GM20431 (cell line): Measurements from ENCODE around the gene PNMT.
"Not testable (repeated sequence)": the region's sequence is repeated elsewhere in the genome, so short reads cannot be mapped to it uniquely, and the experiment has no call there.

Experiments used
- in situ Hi-C: fragments of 300-500 bp; cut with MseI, MboI; formaldehyde crosslinking; loops from one replicate; pipeline ENCODE4 v1.15.0; 2020; ENCODE audit warnings: low sequenced_read_pairs; ENCODE audit not compliant: unreplicated experiment

The PNMT gene

DNA sequence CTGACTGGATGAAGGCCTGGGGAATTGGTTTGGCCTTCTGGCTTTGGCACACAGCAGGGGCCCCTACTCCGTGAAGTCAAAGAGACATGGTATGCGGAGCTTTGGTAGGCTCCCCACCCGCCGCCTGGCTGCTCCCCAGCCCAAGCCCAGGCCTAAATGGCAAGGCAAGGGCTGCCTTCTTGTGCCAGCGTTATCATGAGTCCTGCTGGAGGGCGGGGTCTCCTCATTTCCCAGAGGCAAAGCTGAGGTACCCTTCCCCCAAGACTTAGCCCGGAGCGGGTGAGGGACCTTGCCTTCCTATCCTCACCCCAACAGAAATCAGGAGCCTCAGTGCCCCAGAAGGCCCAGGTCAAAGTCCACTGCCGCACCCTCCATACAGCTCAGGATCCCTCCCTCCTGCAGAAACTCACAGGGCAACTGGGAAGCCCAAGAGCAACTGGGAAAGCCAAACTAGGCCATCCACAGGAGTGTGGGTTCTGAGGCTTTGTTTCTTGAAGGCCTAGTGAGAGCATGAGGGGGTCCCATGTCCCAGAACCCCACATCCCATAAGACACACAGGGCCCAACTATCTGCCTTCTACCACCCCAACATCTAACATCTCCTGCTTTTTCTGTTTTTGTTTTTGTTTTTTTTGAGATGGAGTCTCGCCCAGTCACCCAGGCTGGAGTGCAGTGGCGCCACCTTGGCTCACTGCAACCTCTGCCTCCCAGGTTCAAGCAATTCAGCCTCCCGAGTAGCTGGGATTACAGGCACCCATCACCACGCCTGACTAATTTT is 10.3 kb downstream of the PNMT start:
- in situ Hi-C loops, result no loop called here

GRCh38 chr17:39679521-39680192 is 11.4 kb downstream of the PNMT start:
- in situ Hi-C loops, result no loop called here

- in situ Hi-C loops, result no loop called here
These were observed 15.2 kb downstream of the PNMT start for GRCh38 chr17:39683295-39683939.

DNA sequence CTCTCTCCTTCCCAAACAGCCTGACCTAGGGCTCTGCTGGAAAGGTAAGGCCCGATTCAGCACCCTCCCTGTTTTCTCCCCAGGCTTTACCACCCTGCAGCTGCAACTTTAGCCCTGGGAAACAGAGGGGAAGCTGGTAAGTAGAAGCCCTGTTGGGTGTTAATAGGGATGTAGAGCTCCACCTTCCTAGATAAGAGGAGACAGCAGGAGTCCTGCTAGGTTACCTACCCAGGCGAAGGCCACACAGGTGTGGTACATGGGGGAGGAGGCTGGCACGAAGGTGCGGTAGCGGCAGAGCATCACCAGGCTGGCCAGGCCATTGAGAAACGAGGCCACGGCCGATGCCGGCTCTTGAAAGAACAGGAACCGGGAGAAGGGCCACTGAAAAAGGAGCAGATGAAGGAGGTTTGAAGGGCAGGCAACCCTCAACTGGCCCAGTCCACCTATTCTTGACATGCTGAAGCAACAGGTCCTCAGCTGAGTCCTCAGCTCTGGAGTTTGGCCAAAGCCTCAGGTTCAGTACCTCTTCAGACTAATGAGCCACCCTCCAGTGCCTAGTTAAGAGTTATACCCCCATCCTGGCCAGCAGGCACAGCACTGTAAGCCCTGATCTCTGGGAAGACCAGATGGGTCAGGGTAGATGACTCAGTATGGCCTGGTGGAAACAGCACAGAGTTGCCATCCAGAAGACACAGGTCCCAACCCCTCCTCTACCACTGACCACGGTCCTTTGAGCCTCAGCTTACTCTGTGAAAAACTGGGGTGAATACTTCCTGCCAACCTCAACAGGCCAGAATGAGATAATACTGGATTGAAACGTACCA is 16.3 kb downstream of the PNMT start:
- in situ Hi-C loops, result no loop called here

DNA sequence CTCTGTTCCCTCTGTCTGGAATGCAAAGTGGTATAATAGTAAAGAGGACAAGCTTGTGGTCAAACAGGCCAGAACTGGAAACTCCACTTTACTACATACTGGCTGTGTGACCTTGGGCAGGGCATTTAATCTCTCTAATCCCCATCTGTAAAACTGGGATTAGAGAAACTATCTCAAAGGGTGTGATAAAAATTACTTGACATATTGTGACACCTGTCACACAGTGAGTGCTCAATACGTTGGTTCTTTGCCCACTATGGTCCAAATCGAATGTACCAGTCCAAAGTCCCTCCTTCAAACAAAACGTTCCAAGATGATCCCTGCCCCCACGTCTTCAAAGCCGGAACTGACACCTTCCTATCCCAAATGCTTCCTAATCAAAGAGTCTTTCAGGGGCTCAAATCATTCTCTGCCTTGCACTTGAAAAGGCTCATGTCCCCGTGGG is 18.9 kb downstream of the PNMT start:
- in situ Hi-C loops, result no loop called here

GRCh38 chr17:39687546-39688474 is 19.6 kb downstream of the PNMT start, which contains the start of gene PGAP3:
Gene PGAP3 (minus strand): TSS chr17:39688057. CDS start chr17:39688014, 43 bp downstream.
- in situ Hi-C loops, result no loop called here

- in situ Hi-C loops, result no loop called here
These were observed 20.2 kb downstream of the PNMT start for GRCh38 chr17:39688475-39688835.

DNA sequence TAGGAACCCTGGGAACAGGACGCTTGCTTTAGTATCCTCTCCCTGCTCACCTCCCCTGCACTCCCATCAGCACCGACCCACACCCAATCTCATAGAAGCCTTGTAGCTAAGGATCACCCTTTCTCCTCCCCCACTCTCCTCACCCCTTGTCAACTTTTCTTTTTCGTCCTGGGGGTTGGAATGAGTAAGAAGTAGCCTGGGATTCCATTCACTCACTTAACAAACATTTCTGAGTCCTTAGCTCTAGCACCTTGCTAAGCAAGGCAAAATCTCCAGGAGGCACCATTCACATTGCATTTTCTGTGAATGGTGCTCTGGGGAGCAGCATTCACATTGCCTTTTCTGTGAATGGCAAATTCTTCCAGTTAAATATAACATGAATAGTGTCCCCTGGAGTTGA is 20.7 kb downstream of the PNMT start:
- in situ Hi-C loops, result no loop called here

- in situ Hi-C loops, result no loop called here
These were observed 26.3 kb downstream of the PNMT start for GRCh38 chr17:39694593-39694992.

GRCh38 chr17:39695089-39695474 is 26.8 kb downstream of the PNMT start:
- in situ Hi-C loops, result no loop called here

- in situ Hi-C loops, result no loop called here
These were observed 28.5 kb downstream of the PNMT start for GRCh38 chr17:39696731-39697130.

DNA sequence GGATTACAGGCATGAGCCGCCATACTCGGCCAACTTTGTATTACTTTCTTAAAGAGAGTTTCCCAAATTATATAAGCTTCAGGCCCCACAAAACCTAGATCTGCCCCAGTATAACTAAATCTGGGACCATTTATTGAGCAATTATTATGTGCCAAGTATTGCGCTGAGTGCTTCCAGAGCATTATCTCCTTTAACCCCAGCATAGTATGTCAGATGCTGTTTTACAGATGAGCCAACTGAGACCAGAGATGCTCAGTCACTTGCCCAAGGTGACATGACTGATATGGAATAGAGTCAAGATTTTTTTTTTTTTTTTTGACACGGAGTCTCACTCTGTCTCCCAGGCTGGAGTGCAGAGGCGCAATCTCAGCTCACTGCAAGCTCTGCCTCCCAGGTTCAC is 29.7 kb downstream of the PNMT start:
- in situ Hi-C loops, result no loop called here

GRCh38 chr17:39699157-39699817 is 31.0 kb downstream of the PNMT start:
- in situ Hi-C loops, result not testable (repeated sequence)

DNA sequence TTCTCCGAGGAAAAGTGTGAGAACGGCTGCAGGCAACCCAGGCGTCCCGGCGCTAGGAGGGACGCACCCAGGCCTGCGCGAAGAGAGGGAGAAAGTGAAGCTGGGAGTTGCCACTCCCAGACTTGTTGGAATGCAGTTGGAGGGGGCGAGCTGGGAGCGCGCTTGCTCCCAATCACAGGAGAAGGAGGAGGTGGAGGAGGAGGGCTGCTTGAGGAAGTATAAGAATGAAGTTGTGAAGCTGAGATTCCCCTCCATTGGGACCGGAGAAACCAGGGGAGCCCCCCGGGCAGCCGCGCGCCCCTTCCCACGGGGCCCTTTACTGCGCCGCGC is 31.5 kb downstream of the PNMT start, which contains the start of gene ERBB2:
ERBB2 (plus strand) TSS at position 247 of the 330 bp plus-strand sequence. CDS start 175 bp downstream, outside the sequence.
- in situ Hi-C loops, result no loop called here

DNA sequence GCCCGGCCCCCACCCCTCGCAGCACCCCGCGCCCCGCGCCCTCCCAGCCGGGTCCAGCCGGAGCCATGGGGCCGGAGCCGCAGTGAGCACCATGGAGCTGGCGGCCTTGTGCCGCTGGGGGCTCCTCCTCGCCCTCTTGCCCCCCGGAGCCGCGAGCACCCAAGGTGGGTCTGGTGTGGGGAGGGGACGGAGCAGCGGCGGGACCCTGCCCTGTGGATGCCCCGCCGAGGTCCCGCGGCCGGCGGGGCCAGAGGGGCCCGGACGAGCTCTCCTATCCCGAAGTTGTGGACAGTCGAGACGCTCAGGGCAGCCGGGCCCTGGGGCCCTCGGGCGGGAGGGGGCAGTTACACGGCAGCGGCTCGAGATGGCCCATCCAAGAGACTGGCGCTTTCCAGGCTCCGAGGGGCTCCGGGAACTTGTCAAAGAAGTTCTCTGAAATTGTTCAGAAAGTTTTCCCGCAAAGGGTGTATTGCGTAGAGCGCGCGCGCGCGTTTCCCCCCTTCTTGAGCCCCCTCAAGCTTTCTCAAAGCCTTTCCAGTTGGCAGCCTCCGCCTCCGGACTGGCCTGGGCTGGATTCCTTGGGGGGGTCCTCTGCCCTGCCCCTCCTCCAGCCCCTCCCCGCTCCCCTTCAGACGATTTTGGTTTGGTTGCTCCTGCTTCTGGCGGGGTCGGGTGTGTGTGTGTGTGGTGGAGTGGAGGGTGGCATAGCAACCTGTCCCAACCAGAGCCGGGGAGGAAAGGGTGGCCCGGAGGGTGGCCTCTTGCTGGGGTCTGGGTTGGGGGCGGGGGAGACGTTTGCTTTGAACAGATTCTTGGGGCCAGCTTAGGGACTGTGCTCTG is 32.1 kb downstream of the PNMT start:
- in situ Hi-C loops, result no loop called here

GRCh38 chr17:39701012-39701783 is 32.9 kb downstream of the PNMT start:
- in situ Hi-C loops, result no loop called here

GRCh38 chr17:39701784-39702422 is 33.6 kb downstream of the PNMT start:
- in situ Hi-C loops, result no loop called here
